ENCODE results near the gene CX3CL1. TPM values are rescaled to one million over a fixed set of nuclear protein-coding genes. Genes with fewer than 3 reads are reported as not detected.

The CX3CL1 gene
- polyA plus RNA-seq, 1 donor (not counting 4 experiments of a cell fraction or from before 2014, with no cell fraction given) = 0.47 TPM

- Histone ChIP-seq H3K9me3 (ENCODE audit: control insufficient read depth, low read depth, low read length) (no peaks in the 10 kb centered on the region), H3K79me2 (ENCODE audit: control insufficient read depth, insufficient read depth, low read length) (no peaks in the 10 kb centered on the region), H3K9ac (ENCODE audit: control insufficient read depth, extremely low read depth, insufficient read depth, low read length) (no peak within 1 kb of the TSS), H3K4me2 (ENCODE audit: control insufficient read depth, extremely low read depth, insufficient read depth, low read depth, low read length) (no peak within 1 kb of the TSS), H3K27ac (ENCODE audit: control insufficient read depth, insufficient read depth, low read length) (no peak within 1 kb of the TSS), H3K4me3 (ENCODE audit: control insufficient read depth in 2 of 3, extremely low read depth in 1 of 3, insufficient read depth in 2 of 3, low read depth in 1 of 3, low read length in 3 of 3) (no peak within 1 kb of the TSS), H3K9me1 (ENCODE audit: control insufficient read depth, extremely low read depth, insufficient read depth, low read length) (no peaks in the 10 kb centered on the region), H3K4me1 (ENCODE audit: control insufficient read depth, extremely low read depth, insufficient read depth, low read length) (peaks cover 7% of the 10 kb centered on the region), H4K20me1 (ENCODE audit: control insufficient read depth, extremely low read depth, insufficient read depth, low read length) (no peaks in the 10 kb centered on the region), H3K36me3 (ENCODE audit: control insufficient read depth in 2 of 2, extremely low read depth in 1 of 2, insufficient read depth in 2 of 2, low read length in 2 of 2) (no peaks in the 10 kb centered on the region), H3K27me3 (ENCODE audit: control insufficient read depth, extremely low read depth, insufficient read depth, low read length) (no peaks in the 10 kb centered on the region), H2AFZ (ENCODE audit: control insufficient read depth, low read length) (no peak within 1 kb of the TSS)
- dilution Hi-C loops (cut with MboI; ENCODE audit: extremely low pct_ligation_motif_present, low sequenced_read_pairs) = no loop called here
- FAIRE-seq (peak; percentile 68), DNase-seq (ENCODE audit: low read depth, low spot score) (no peak)
- TF ChIP-seq EZH2 (IDR thresholded peaks at IDR 0.05; ENCODE audit: low read length) (no peak), CTCF (optimal IDR thresholded peaks at IDR 0.05 in 1 of 3, IDR thresholded peaks at IDR 0.05 in 1 of 3, conservative IDR thresholded peaks at IDR 0.05 in 1 of 3; ENCODE audit: extremely low read depth in 1 of 3, insufficient read depth in 2 of 3, low read length in 3 of 3) (no peak)
Measured at GRCh38 chr16:57358527-57359095, 13.7 kb upstream of the CX3CL1 start, which contains the start of gene CCL22. Gene CCL22, plus strand, starts transcription at chr16:57358783. Its CDS starts 34 bp downstream, at chr16:57358817.

- no peaks in the 10 kb centered on the region for H3K79me2 ChIP-seq (ENCODE audit: control insufficient read depth, insufficient read depth, low read length)
- H3K9me3 ChIP-seq (ENCODE audit: control insufficient read depth, low read depth, low read length) = no peaks in the 10 kb centered on the region
- no peak overlapping the region for H3K9ac ChIP-seq (ENCODE audit: control insufficient read depth, extremely low read depth, insufficient read depth, low read length)
- H3K4me2 ChIP-seq (ENCODE audit: control insufficient read depth, extremely low read depth, insufficient read depth, low read depth, low read length) = no peak overlapping the region
- H3K4me3 ChIP-seq (ENCODE audit: control insufficient read depth in 2 of 3, extremely low read depth in 1 of 3, insufficient read depth in 2 of 3, low read depth in 1 of 3, low read length in 3 of 3) = no peak overlapping the region
- H4K20me1 ChIP-seq (ENCODE audit: control insufficient read depth, extremely low read depth, insufficient read depth, low read length) = no peaks in the 10 kb centered on the region
- DNase-seq (ENCODE audit: low read depth, low spot score) (no peak), FAIRE-seq (no peak)
- no peak overlapping the region for H2AFZ ChIP-seq (ENCODE audit: control insufficient read depth, low read length)
- no peaks in the 10 kb centered on the region for H3K27me3 ChIP-seq (ENCODE audit: control insufficient read depth, extremely low read depth, insufficient read depth, low read length)
- no peaks in the 10 kb centered on the region for H3K36me3 ChIP-seq (ENCODE audit: control insufficient read depth in 2 of 2, extremely low read depth in 1 of 2, insufficient read depth in 2 of 2, low read length in 2 of 2)
- dilution Hi-C loops (cut with MboI; ENCODE audit: extremely low pct_ligation_motif_present, low sequenced_read_pairs) = no loop called here
- H3K9me1 ChIP-seq (ENCODE audit: control insufficient read depth, extremely low read depth, insufficient read depth, low read length) = no peaks in the 10 kb centered on the region
- H3K27ac ChIP-seq (ENCODE audit: control insufficient read depth, insufficient read depth, low read length) = no peak overlapping the region
- TF ChIP-seq CTCF (optimal IDR thresholded peaks at IDR 0.05 in 1 of 3, IDR thresholded peaks at IDR 0.05 in 1 of 3, conservative IDR thresholded peaks at IDR 0.05 in 1 of 3; ENCODE audit: extremely low read depth in 1 of 3, insufficient read depth in 2 of 3, low read length in 3 of 3) (no peak), EZH2 (IDR thresholded peaks at IDR 0.05; ENCODE audit: low read length) (no peak)
- peaks cover 7% of the 10 kb centered on the region for H3K4me1 ChIP-seq (ENCODE audit: control insufficient read depth, extremely low read depth, insufficient read depth, low read length)
Measured at GRCh38 chr16:57360321-57360935, 11.9 kb upstream of the CX3CL1 start.

All from keratinocyte (primary cell).